HCT116 (cell line): ENCODE measurements around the gene TMF1.

ENCODE experiments used
- CTCF ChIP-seq, 3 experiments: fragments of 200-600 bp in 1 of 3; sonication (generic) in 1 of 3; IDR thresholded peaks in 2 of 3; conservative IDR thresholded peaks in 1 of 3; 2 replicates each; pipeline ENCODE4 v1.5.1; 2012 to 2017; ENCODE audit warnings: low read depth in 2 of 3, low read length in 2 of 3, antibody characterized with exemption in 1 of 3, borderline replicate concordance in 1 of 3, control low read depth in 1 of 3, mild to moderate bottlenecking in 1 of 3, mixed read lengths in 1 of 3, mixed run types in 1 of 3, moderate library complexity in 1 of 3; ENCODE audit not compliant: insufficient read depth in 1 of 3
- EGR1 ChIP-seq: IDR thresholded peaks from 2 replicates; pipeline ENCODE4 v1.6.1; 2012; ENCODE audit warnings: low read depth
- TF ChIP-seq, protein P1 (sequence below): IDR thresholded peaks from 2 replicates; pipeline ENCODE4 v1.6.1; 2012; ENCODE audit warnings: low read depth

- no peak for TF ChIP-seq CTCF (IDR thresholded peaks at IDR 0.05 in 2 of 3, conservative IDR thresholded peaks at IDR 0.05 in 1 of 3; ENCODE audit: borderline replicate concordance in 1 of 3, insufficient read depth in 1 of 3, low read depth in 2 of 3, low read length in 2 of 3)
- TF ChIP-seq, protein P1, sequence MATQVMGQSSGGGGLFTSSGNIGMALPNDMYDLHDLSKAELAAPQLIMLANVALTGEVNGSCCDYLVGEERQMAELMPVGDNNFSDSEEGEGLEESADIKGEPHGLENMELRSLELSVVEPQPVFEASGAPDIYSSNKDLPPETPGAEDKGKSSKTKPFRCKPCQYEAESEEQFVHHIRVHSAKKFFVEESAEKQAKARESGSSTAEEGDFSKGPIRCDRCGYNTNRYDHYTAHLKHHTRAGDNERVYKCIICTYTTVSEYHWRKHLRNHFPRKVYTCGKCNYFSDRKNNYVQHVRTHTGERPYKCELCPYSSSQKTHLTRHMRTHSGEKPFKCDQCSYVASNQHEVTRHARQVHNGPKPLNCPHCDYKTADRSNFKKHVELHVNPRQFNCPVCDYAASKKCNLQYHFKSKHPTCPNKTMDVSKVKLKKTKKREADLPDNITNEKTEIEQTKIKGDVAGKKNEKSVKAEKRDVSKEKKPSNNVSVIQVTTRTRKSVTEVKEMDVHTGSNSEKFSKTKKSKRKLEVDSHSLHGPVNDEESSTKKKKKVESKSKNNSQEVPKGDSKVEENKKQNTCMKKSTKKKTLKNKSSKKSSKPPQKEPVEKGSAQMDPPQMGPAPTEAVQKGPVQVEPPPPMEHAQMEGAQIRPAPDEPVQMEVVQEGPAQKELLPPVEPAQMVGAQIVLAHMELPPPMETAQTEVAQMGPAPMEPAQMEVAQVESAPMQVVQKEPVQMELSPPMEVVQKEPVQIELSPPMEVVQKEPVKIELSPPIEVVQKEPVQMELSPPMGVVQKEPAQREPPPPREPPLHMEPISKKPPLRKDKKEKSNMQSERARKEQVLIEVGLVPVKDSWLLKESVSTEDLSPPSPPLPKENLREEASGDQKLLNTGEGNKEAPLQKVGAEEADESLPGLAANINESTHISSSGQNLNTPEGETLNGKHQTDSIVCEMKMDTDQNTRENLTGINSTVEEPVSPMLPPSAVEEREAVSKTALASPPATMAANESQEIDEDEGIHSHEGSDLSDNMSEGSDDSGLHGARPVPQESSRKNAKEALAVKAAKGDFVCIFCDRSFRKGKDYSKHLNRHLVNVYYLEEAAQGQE: no peak
- TF ChIP-seq EGR1: no peak
Observed at GRCh38 chr3:69096299-69096698, 44.2 kb upstream of the TMF1 start.
